GM12878 (cell line): ENCODE data around the gene WNT8A.

Experiments
- CEBPB ChIP-seq, 2 experiments: fragments of 150-350 bp in 1 of 2; IDR thresholded peaks; 2 replicates each; pipeline ENCODE4 v1.6.1; 2012 to 2014; ENCODE audit warnings: low read depth in 2 of 2, low read length in 2 of 2, borderline replicate concordance in 1 of 2, inconsistent platforms in 1 of 2
- CREB1 ChIP-seq: IDR thresholded peaks from 2 replicates; pipeline ENCODE4 v1.6.1; 2012; ENCODE audit warnings: low read depth, mild to moderate bottlenecking, inconsistent platforms
- EP300 ChIP-seq, 2 experiments: fragments of 150-350 bp in 1 of 2; IDR thresholded peaks; 2 replicates each; pipeline ENCODE4 v1.6.1; 2011 to 2012; ENCODE audit warnings: low read depth in 2 of 2, low read length in 2 of 2, borderline replicate concordance in 1 of 2, improper control_type of control experiment in 1 of 2, inconsistent platforms in 1 of 2; ENCODE audit not compliant: control insufficient read depth in 1 of 2
- EZH2 ChIP-seq: IDR thresholded peaks from 2 replicates; pipeline ENCODE4 v1.6.1; 2012; ENCODE audit warnings: low read depth, mild to moderate bottlenecking, control low read depth, inconsistent platforms, low read length, borderline replicate concordance; ENCODE audit not compliant: control insufficient read depth
- NFYA ChIP-seq: IDR thresholded peaks from 2 replicates; pipeline ENCODE4 v1.6.1; 2011; ENCODE audit warnings: low read depth, mild to moderate bottlenecking, low read length, improper control_type of control experiment, borderline replicate concordance
- POLR2A ChIP-seq: IDR thresholded peaks from 2 replicates; pipeline ENCODE4 v1.6.1; 2011; ENCODE audit warnings: low read depth, mild to moderate bottlenecking, low read length
- SRF ChIP-seq, 2 experiments: IDR thresholded peaks; 2 replicates each; pipeline ENCODE4 v1.6.1; 2011; ENCODE audit warnings: low read depth in 2 of 2, low read length in 2 of 2, mild to moderate bottlenecking in 1 of 2, moderate library complexity in 1 of 2
- TCF7 ChIP-seq: IDR thresholded peaks from 2 replicates; pipeline ENCODE4 v1.6.1; 2014; ENCODE audit warnings: antibody characterized with exemption, borderline replicate concordance
- YY1 ChIP-seq: IDR thresholded peaks from 2 replicates; pipeline ENCODE4 v1.6.1; 2011; ENCODE audit warnings: low read depth, mild to moderate bottlenecking, low read length
- TF ChIP-seq, protein P1 (sequence below), 3 experiments: IDR thresholded peaks in 2 of 3; conservative IDR thresholded peaks in 1 of 3; 2 replicates each; pipeline ENCODE4 v1.5.1; 2011; ENCODE audit warnings: low read depth in 3 of 3, low read length in 3 of 3, mild to moderate bottlenecking in 3 of 3, control low read depth in 2 of 3, moderate library complexity in 2 of 3, inconsistent platforms in 1 of 3, mixed read lengths in 1 of 3; ENCODE audit not compliant: control insufficient read depth in 2 of 3, insufficient read depth in 1 of 3; ENCODE audit errors: extremely low read depth in 1 of 3
- TF ChIP-seq, protein P2 (sequence below): IDR thresholded peaks from 2 replicates; pipeline ENCODE4 v1.6.1; 2012; ENCODE audit warnings: low read depth, low read length, improper control_type of control experiment
- TF ChIP-seq, protein P3 (sequence below): IDR thresholded peaks from 2 replicates; pipeline ENCODE4 v1.6.1; 2012; ENCODE audit warnings: low read depth, low read length, improper control_type of control experiment

- TF ChIP-seq, protein P1, sequence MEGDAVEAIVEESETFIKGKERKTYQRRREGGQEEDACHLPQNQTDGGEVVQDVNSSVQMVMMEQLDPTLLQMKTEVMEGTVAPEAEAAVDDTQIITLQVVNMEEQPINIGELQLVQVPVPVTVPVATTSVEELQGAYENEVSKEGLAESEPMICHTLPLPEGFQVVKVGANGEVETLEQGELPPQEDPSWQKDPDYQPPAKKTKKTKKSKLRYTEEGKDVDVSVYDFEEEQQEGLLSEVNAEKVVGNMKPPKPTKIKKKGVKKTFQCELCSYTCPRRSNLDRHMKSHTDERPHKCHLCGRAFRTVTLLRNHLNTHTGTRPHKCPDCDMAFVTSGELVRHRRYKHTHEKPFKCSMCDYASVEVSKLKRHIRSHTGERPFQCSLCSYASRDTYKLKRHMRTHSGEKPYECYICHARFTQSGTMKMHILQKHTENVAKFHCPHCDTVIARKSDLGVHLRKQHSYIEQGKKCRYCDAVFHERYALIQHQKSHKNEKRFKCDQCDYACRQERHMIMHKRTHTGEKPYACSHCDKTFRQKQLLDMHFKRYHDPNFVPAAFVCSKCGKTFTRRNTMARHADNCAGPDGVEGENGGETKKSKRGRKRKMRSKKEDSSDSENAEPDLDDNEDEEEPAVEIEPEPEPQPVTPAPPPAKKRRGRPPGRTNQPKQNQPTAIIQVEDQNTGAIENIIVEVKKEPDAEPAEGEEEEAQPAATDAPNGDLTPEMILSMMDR (IDR thresholded peaks at IDR 0.05 in 2 of 3, conservative IDR thresholded peaks at IDR 0.05 in 1 of 3; ENCODE audit: control insufficient read depth in 2 of 3, extremely low read depth in 1 of 3, insufficient read depth in 1 of 3, low read depth in 3 of 3, low read length in 3 of 3): no peak
- TF ChIP-seq CEBPB (IDR thresholded peaks at IDR 0.05; ENCODE audit: borderline replicate concordance in 1 of 2, low read depth in 2 of 2, low read length in 2 of 2) (no peak), EZH2 (no peak), POLR2A (no peak), SRF (IDR thresholded peaks at IDR 0.05; ENCODE audit: low read depth in 2 of 2, low read length in 2 of 2) (no peak), NFYA (no peak), EP300 (IDR thresholded peaks at IDR 0.05; ENCODE audit: borderline replicate concordance in 1 of 2, control insufficient read depth in 1 of 2, low read depth in 2 of 2, low read length in 2 of 2) (no peak), YY1 (no peak), CREB1 (no peak), TCF7 (no peak)
- TF ChIP-seq, protein P2, sequence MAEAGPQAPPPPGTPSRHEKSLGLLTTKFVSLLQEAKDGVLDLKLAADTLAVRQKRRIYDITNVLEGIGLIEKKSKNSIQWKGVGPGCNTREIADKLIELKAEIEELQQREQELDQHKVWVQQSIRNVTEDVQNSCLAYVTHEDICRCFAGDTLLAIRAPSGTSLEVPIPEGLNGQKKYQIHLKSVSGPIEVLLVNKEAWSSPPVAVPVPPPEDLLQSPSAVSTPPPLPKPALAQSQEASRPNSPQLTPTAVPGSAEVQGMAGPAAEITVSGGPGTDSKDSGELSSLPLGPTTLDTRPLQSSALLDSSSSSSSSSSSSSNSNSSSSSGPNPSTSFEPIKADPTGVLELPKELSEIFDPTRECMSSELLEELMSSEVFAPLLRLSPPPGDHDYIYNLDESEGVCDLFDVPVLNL: no peak
- TF ChIP-seq, protein P3, sequence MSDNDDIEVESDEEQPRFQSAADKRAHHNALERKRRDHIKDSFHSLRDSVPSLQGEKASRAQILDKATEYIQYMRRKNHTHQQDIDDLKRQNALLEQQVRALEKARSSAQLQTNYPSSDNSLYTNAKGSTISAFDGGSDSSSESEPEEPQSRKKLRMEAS: no peak
These were observed 19.3 kb upstream of the WNT8A start for GRCh38 chr5:138064526-138064925.
